Liver (tissue), 9 donors: ENCODE data around the gene ZNF578. TPM values are rescaled to one million over a fixed set of nuclear protein-coding genes. Genes with fewer than 3 reads are reported as not detected.
"Not testable (repeated sequence)": the region's sequence is repeated elsewhere in the genome, so short reads cannot be mapped to it uniquely, and the experiment has no call there.

Experiments used
- DNase-seq: peaks from one replicate; pipeline ENCODE4 v3.0.0-alpha.2; 2017; ENCODE audit warnings: low spot score
- H3K27ac ChIP-seq, 2 donors: one replicate each; pipeline ENCODE4 v1.7.0; 2013; ENCODE audit warnings: inconsistent platforms in 2 of 2, low read length in 2 of 2, control low read depth in 1 of 2, low read depth in 1 of 2, mild to moderate bottlenecking in 1 of 2
- H3K27me3 ChIP-seq, 4 donors: one replicate each; pipeline versions ENCODE4 v1.6.1 to v1.7.0; 2013; ENCODE audit warnings: low read length in 3 of 4, inconsistent platforms in 1 of 4, mild to moderate bottlenecking in 1 of 4, moderate library complexity in 1 of 4; ENCODE audit not compliant: control insufficient read depth in 4 of 4, insufficient read depth in 4 of 4
- H3K36me3 ChIP-seq, 4 donors: one replicate each; pipeline versions ENCODE4 v1.6.1 to v1.7.0; 2013; ENCODE audit warnings: low read length in 3 of 4, mild to moderate bottlenecking in 3 of 4, low read depth in 1 of 4, moderate library complexity in 1 of 4; ENCODE audit not compliant: control insufficient read depth in 4 of 4, insufficient read depth in 3 of 4
- H3K4me1 ChIP-seq, 4 donors: one replicate each; pipeline versions ENCODE4 v1.6.1 to v1.7.0; 2013; ENCODE audit warnings: low read length in 3 of 4, mild to moderate bottlenecking in 3 of 4, moderate library complexity in 1 of 4; ENCODE audit not compliant: control insufficient read depth in 4 of 4, insufficient read depth in 4 of 4
- H3K4me3 ChIP-seq, 3 donors: one replicate each; pipeline versions ENCODE4 v1.6.1 to v1.7.0; 2013; ENCODE audit warnings: low read length in 3 of 3, control low read depth in 1 of 3, low read depth in 1 of 3, mild to moderate bottlenecking in 1 of 3
- H3K9ac ChIP-seq, 2 donors: one replicate each; pipeline ENCODE4 v1.7.0; 2013; ENCODE audit warnings: low read length in 2 of 2, mild to moderate bottlenecking in 2 of 2, moderate library complexity in 2 of 2, control low read depth in 1 of 2, low read depth in 1 of 2
- H3K9me3 ChIP-seq, 4 donors: one replicate each; pipeline versions ENCODE4 v1.6.1 to v1.7.0; 2013; ENCODE audit warnings: low read length in 3 of 4; ENCODE audit not compliant: control insufficient read depth in 4 of 4
- EGR1 ChIP-seq, 2 donors: IDR thresholded peaks; 2 replicates each; pipeline ENCODE4 v1.6.1; 2016 to 2018; ENCODE audit warnings: antibody characterized with exemption in 2 of 2, low read depth in 2 of 2
- FOXA1 ChIP-seq: IDR thresholded peaks from 2 replicates; pipeline ENCODE4 v1.6.1; 2016; ENCODE audit warnings: antibody characterized with exemption
- FOXA2 ChIP-seq: IDR thresholded peaks from 2 replicates; pipeline ENCODE4 v1.6.1; 2016; ENCODE audit warnings: antibody characterized with exemption
- GABPA ChIP-seq, 2 donors: IDR thresholded peaks in 1 of 2; conservative IDR thresholded peaks in 1 of 2; 2 replicates each; pipeline ENCODE4 v1.6.1; 2016; ENCODE audit warnings: antibody characterized with exemption in 2 of 2, mild to moderate bottlenecking in 1 of 2, moderate library complexity in 1 of 2
- HNF4A ChIP-seq, 2 donors: conservative IDR thresholded peaks; 2 replicates each; pipeline ENCODE4 v1.6.1; 2016; ENCODE audit warnings: antibody characterized with exemption in 2 of 2, mild to moderate bottlenecking in 2 of 2
- HNF4G ChIP-seq: IDR thresholded peaks from 2 replicates; pipeline ENCODE4 v1.6.1; 2016; ENCODE audit warnings: antibody characterized with exemption
- JUND ChIP-seq, 2 donors: IDR thresholded peaks; 2 replicates each; pipeline ENCODE4 v1.6.1; 2016; ENCODE audit warnings: antibody characterized with exemption in 2 of 2
- NR2F2 ChIP-seq: IDR thresholded peaks from 2 replicates; pipeline ENCODE4 v1.6.1; 2016; ENCODE audit warnings: antibody characterized with exemption
- RAD21 ChIP-seq, 2 donors: IDR thresholded peaks; 2 replicates each; pipeline ENCODE4 v1.6.1; 2016; ENCODE audit warnings: antibody characterized with exemption in 2 of 2, mild to moderate bottlenecking in 2 of 2
- RXRA ChIP-seq, 2 donors: IDR thresholded peaks; 2 replicates each; pipeline ENCODE4 v1.6.1; 2017 to 2018; ENCODE audit warnings: antibody characterized with exemption in 2 of 2, mild to moderate bottlenecking in 1 of 2
- SP1 ChIP-seq: IDR thresholded peaks from 2 replicates; pipeline ENCODE4 v1.6.1; 2018; ENCODE audit warnings: antibody characterized with exemption, mild to moderate bottlenecking
- TAF1 ChIP-seq: conservative IDR thresholded peaks from 2 replicates; pipeline ENCODE4 v1.6.1; 2016; ENCODE audit warnings: antibody characterized with exemption, mild to moderate bottlenecking
- YY1 ChIP-seq: IDR thresholded peaks from 2 replicates; pipeline ENCODE4 v1.6.1; 2016; ENCODE audit warnings: antibody characterized with exemption, mild to moderate bottlenecking
- WGBS: extraction: QIAGEN DNeasy Blood & Tissue Kit; methylation state at CpG from one replicate; pipeline ENCODE4 v1.1.7; 2013; 5-methylcytosine and 5-hydroxymethylcytosine counted together
- polyA plus RNA-seq, 2 donors: library from polyadenylated mRNA; stranded (reverse) in 1 of 2; unstranded in 1 of 2; fragments of 200-250 nt in 1 of 2; fragments of >200 nt in 1 of 2; fragmentation: Nextera tagmentation in 1 of 2; extraction: Ambion mirVana in 1 of 2; gene quantifications; one replicate each; pipeline versions ENCODE4 v1.2.1 to v1.2.3, GENCODE V29; 2013 to 2015
- total RNA-seq, 2 donors: library from RNA; depleted of rRNA; stranded (reverse); fragments of >200 nt; gene quantifications; one replicate each; pipeline ENCODE4 v1.2.3, GENCODE V29; 2014
- TF ChIP-seq, protein P1 (sequence below): fragments of 150-350 bp; IDR thresholded peaks from 2 replicates; pipeline ENCODE4 v1.5.1; 2017; ENCODE audit warnings: improper control_type of control experiment, low read depth, low read length; ENCODE audit not compliant: missing input control
- TF ChIP-seq, protein P2 (sequence below): IDR thresholded peaks from 2 replicates; pipeline ENCODE4 v1.6.1; 2016; ENCODE audit warnings: antibody characterized with exemption
- TF ChIP-seq, protein P3 (sequence below): IDR thresholded peaks from 2 replicates; pipeline ENCODE4 v1.6.1; 2016; ENCODE audit warnings: antibody characterized with exemption
- TF ChIP-seq, protein P4 (sequence below): IDR thresholded peaks from 2 replicates; pipeline ENCODE4 v1.6.1; 2016; ENCODE audit warnings: antibody characterized with exemption, mild to moderate bottlenecking
- TF ChIP-seq, protein P5 (sequence below): IDR thresholded peaks from 2 replicates; pipeline ENCODE4 v1.6.1; 2016; ENCODE audit warnings: antibody characterized with exemption
- donor health status: healthy.
- donor health status: healthy.
- donor health status: healthy.
- donor health status: healthy.
- donor health status: healthy.

Gene ZNF578
- total and polyA plus RNA-seq, 4 donors: 0.09 to 0.56 (median 0.25) TPM; not detected in 1

DNA sequence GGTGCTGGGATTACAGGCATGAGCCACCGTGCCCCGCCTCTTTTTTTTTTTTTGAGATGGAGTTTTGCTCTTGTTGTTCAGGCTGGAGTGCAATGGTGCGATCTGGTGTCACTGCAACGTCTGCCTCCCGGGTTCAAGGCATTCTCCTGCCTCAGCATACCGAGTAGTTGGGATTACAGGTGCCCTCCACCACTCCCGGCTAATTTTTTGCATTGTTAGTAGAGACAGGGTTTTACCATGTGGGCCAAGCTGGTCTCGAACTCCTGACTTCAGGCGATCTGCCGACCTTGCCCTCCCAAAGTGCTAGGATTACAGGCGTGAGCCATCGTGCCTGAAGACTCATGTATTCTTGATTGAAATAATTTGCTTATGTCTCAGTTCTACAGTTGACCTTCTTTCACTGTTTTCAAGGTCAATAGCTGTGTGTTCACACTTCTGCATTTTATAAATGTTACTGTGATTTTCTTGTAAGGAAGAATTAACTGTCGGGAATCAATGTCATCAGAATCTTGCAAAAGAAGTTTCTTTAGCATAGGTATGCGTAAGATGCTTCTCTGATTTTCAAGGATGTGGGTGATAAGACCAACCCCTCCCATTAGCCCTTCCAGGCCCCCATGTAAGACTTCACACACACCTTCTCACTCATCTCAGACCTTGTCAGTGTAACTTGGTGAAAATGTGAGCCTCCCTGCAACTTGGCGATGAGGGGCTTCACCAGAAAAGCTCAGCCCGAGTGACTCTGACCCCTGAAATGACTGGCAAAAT, 104.1 kb downstream of the ZNF578 start:
- peak overlapping the region in 2 of 3 donors; percentile 25 to 72 for H3K4me3 ChIP-seq
- TF ChIP-seq FOXA2 (no peak), JUND (IDR thresholded peaks at IDR 0.05) (no peak), RAD21 (IDR thresholded peaks at IDR 0.05) (no peak), SP1 (no peak), TAF1 (no peak), GABPA (IDR thresholded peaks at IDR 0.05 in 1 of 2, conservative IDR thresholded peaks at IDR 0.05 in 1 of 2) (no peak), EGR1 (IDR thresholded peaks at IDR 0.05; ENCODE audit: low read depth in 2 of 2) (no peak), NR2F2 (no peak), FOXA1 (no peak), HNF4G (no peak), RXRA (IDR thresholded peaks at IDR 0.05) (no peak), HNF4A (conservative IDR thresholded peaks at IDR 0.05) (no peak), YY1 (no peak)
- TF ChIP-seq, protein P1, sequence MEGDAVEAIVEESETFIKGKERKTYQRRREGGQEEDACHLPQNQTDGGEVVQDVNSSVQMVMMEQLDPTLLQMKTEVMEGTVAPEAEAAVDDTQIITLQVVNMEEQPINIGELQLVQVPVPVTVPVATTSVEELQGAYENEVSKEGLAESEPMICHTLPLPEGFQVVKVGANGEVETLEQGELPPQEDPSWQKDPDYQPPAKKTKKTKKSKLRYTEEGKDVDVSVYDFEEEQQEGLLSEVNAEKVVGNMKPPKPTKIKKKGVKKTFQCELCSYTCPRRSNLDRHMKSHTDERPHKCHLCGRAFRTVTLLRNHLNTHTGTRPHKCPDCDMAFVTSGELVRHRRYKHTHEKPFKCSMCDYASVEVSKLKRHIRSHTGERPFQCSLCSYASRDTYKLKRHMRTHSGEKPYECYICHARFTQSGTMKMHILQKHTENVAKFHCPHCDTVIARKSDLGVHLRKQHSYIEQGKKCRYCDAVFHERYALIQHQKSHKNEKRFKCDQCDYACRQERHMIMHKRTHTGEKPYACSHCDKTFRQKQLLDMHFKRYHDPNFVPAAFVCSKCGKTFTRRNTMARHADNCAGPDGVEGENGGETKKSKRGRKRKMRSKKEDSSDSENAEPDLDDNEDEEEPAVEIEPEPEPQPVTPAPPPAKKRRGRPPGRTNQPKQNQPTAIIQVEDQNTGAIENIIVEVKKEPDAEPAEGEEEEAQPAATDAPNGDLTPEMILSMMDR: no peak
- TF ChIP-seq, protein P2, sequence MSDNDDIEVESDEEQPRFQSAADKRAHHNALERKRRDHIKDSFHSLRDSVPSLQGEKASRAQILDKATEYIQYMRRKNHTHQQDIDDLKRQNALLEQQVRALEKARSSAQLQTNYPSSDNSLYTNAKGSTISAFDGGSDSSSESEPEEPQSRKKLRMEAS: no peak
- TF ChIP-seq, protein P3, sequence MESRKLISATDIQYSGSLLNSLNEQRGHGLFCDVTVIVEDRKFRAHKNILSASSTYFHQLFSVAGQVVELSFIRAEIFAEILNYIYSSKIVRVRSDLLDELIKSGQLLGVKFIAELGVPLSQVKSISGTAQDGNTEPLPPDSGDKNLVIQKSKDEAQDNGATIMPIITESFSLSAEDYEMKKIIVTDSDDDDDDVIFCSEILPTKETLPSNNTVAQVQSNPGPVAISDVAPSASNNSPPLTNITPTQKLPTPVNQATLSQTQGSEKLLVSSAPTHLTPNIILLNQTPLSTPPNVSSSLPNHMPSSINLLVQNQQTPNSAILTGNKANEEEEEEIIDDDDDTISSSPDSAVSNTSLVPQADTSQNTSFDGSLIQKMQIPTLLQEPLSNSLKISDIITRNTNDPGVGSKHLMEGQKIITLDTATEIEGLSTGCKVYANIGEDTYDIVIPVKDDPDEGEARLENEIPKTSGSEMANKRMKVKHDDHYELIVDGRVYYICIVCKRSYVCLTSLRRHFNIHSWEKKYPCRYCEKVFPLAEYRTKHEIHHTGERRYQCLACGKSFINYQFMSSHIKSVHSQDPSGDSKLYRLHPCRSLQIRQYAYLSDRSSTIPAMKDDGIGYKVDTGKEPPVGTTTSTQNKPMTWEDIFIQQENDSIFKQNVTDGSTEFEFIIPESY: no peak
- TF ChIP-seq, protein P4, sequence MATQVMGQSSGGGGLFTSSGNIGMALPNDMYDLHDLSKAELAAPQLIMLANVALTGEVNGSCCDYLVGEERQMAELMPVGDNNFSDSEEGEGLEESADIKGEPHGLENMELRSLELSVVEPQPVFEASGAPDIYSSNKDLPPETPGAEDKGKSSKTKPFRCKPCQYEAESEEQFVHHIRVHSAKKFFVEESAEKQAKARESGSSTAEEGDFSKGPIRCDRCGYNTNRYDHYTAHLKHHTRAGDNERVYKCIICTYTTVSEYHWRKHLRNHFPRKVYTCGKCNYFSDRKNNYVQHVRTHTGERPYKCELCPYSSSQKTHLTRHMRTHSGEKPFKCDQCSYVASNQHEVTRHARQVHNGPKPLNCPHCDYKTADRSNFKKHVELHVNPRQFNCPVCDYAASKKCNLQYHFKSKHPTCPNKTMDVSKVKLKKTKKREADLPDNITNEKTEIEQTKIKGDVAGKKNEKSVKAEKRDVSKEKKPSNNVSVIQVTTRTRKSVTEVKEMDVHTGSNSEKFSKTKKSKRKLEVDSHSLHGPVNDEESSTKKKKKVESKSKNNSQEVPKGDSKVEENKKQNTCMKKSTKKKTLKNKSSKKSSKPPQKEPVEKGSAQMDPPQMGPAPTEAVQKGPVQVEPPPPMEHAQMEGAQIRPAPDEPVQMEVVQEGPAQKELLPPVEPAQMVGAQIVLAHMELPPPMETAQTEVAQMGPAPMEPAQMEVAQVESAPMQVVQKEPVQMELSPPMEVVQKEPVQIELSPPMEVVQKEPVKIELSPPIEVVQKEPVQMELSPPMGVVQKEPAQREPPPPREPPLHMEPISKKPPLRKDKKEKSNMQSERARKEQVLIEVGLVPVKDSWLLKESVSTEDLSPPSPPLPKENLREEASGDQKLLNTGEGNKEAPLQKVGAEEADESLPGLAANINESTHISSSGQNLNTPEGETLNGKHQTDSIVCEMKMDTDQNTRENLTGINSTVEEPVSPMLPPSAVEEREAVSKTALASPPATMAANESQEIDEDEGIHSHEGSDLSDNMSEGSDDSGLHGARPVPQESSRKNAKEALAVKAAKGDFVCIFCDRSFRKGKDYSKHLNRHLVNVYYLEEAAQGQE: no peak
- TF ChIP-seq, protein P5, sequence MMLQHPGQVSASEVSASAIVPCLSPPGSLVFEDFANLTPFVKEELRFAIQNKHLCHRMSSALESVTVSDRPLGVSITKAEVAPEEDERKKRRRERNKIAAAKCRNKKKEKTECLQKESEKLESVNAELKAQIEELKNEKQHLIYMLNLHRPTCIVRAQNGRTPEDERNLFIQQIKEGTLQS: no peak
- H3K36me3 ChIP-seq: peaks cover 8 to 46% (median 39%) of the 10 kb centered on the region in 4 donors
- no peaks in the 10 kb centered on the region for H3K27me3 ChIP-seq
- 98% methylated on average over 16 of the region's 16 CpGs for WGBS
- H3K4me1 ChIP-seq: no peaks in the 10 kb centered on the region
- peaks cover 61 to 86% (median 65%) of the 10 kb centered on the region in 4 donors for H3K9me3 ChIP-seq
- H3K9ac ChIP-seq: no peak overlapping the region
- DNase-seq: no peak
- no peak overlapping the region for H3K27ac ChIP-seq

DNA sequence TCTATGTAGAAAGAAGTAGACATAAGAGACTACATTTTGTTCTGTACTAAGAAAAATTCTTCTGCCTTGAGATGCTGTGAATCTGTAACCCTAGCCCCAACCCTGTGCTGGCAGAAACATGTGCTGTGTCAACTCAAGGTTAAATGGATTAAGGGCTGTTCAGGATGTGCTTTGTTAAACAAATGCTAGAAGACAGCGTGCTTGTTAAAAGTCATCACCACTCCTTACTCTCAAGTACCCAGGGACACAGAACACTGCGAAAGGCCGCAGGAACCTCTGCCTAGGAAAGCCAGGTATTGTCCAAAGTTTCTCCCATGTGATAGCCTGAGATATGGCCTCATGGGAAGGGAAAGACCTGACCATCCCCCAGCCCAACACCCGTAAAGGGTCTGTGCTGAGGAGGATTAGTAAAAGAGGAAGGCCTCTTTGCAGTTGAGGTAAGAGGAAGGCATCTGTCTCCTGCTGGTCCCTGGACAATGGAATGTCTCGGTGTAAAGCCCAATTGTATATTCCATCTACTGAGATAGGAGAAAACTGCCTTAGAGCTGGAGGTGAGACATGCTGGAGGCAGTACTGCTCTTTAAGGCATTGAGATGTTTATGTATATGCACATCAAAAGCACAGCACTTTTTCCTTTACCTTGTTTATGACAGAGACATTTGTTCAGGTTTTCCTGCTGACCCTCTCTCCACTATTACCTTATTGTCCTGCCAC, 105.5 kb downstream of the ZNF578 start:
- H3K27ac ChIP-seq, H3K9ac ChIP-seq, H3K27me3 ChIP-seq, H3K4me1 ChIP-seq, DNase-seq: not testable (repeated sequence)
- 85% methylated on average over 5 of the region's 5 CpGs for WGBS
- peak overlapping the region in 2 of 3 donors; percentile 41 to 52 for H3K4me3 ChIP-seq
- H3K36me3 ChIP-seq: peaks cover 3 to 34% (median 30%) of the 10 kb centered on the region in 4 donors
- peaks cover 66 to 85% (median 68%) of the 10 kb centered on the region in 4 donors for H3K9me3 ChIP-seq

DNA sequence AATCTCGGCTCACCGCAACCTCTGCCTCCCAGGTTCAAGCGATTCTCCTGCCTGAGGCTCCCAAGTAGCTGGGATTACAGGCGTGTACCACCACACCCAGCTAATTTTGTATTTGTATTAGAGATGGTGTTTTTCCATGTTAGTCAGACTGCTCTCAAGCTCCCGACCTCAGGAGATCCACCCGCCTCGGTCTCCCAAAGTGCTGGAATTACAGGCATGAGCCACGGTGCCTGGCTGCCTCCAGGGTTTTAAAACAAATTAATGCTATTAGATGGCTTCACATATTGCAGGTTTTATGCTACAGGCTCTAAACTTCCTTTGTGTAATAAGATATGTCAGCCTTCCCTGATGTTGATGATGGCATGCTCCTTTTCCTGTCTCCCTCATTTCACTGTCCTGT, 108.3 kb downstream of the ZNF578 start:
- H3K9me3 ChIP-seq: peaks cover 52 to 82% (median 60%) of the 10 kb centered on the region in 4 donors
- WGBS: 98% methylated on average over 8 of the region's 8 CpGs
- peak overlapping the region in 1 of 3 donors; percentile 48 for H3K4me3 ChIP-seq
- H3K27ac ChIP-seq, H3K9ac ChIP-seq, H3K27me3 ChIP-seq, DNase-seq, H3K4me1 ChIP-seq: not testable (repeated sequence)
- H3K36me3 ChIP-seq: peaks cover 3 to 26% (median 21%) of the 10 kb centered on the region in 4 donors
